Muscle of leg (tissue), 11 donors: Measurements from ENCODE around the gene TRAF3. TPM values are rescaled to one million over a fixed set of nuclear protein-coding genes. Genes with fewer than 3 reads are reported as not detected.

Experiments used
- DNase-seq: peaks from one replicate; pipeline ENCODE4 v3.0.0; 2013
- H3K27ac ChIP-seq: one replicate; pipeline ENCODE4 v1.5.1; 2013; ENCODE audit warnings: mild to moderate bottlenecking, low read length, control low read depth
- H3K27me3 ChIP-seq: one replicate; pipeline ENCODE4 v1.6.1; 2013; ENCODE audit warnings: low read length; ENCODE audit not compliant: control insufficient read depth, insufficient read depth
- H3K36me3 ChIP-seq: one replicate; pipeline ENCODE4 v1.6.1; 2013; ENCODE audit warnings: low read length; ENCODE audit not compliant: control insufficient read depth, insufficient read depth
- H3K4me1 ChIP-seq: one replicate; pipeline ENCODE4 v1.6.1; 2013; ENCODE audit warnings: low read length; ENCODE audit not compliant: control insufficient read depth, insufficient read depth
- H3K4me3 ChIP-seq: one replicate; pipeline ENCODE4 v1.5.1; 2013; ENCODE audit warnings: low read length, control low read depth
- H3K9me3 ChIP-seq: replicated peaks from 2 replicates; pipeline ENCODE4 v1.6.1; 2013; ENCODE audit warnings: low read depth, low read length; ENCODE audit not compliant: control insufficient read depth
- WGBS: methylation state at CpG from one replicate; pipeline ENCODE4 v1.1.5; 2013; ENCODE audit warnings: missing lambda C conversion rate; ENCODE audit not compliant: insufficient coverage; 5-methylcytosine and 5-hydroxymethylcytosine counted together
- polyA plus RNA-seq, 8 donors: library from polyadenylated mRNA; unstranded; fragments of 120-200 nt; gene quantifications; one replicate each; pipeline versions ENCODE4 v1.2.1 to v1.2.3, GENCODE V29; 2013; ENCODE audit warnings: inconsistent platforms in 1 of 8, low replicate concordance in 1 of 8; ENCODE audit not compliant: insufficient read length in 8 of 8, insufficient read depth in 1 of 8
- total RNA-seq: library from RNA; stranded (reverse); fragments of 120-200 nt; gene quantifications from one replicate; pipeline ENCODE4 v1.2.4, GENCODE V29; 2013

Gene TRAF3
- total and polyA plus RNA-seq, 9 donors, result 9.4 to 19.7 (median 13.8) TPM

GRCh38 chr14:102777711-102778337 lies 575 bp downstream of the TRAF3 start:
- under 1% methylated on average over 95 of the region's 98 CpGs for WGBS
- H3K36me3 ChIP-seq, result no peaks in the 10 kb centered on the region
- DNase-seq, result peak; percentile 42

GRCh38 chr14:102778338-102779083 lies 1.3 kb downstream of the TRAF3 start:
- peaks cover 14% of the 10 kb centered on the region for H3K4me1 ChIP-seq

More at GRCh38 chr14:102777711-102778337, 575 bp downstream of the TRAF3 start:
- peaks cover 14% of the 10 kb centered on the region for H3K4me1 ChIP-seq
- peak overlapping the region; percentile 11 for H3K27ac ChIP-seq
- H3K4me3 ChIP-seq, result peak overlapping the region; percentile 43
- H3K27me3 ChIP-seq, result no peaks in the 10 kb centered on the region
- no peaks in the 10 kb centered on the region for H3K9me3 ChIP-seq

GRCh38 chr14:102779084-102779462 lies 1.8 kb downstream of the TRAF3 start:
- H3K4me1 ChIP-seq, result peaks cover 14% of the 10 kb centered on the region
- no peak overlapping the region for H3K4me3 ChIP-seq
- H3K27ac ChIP-seq, result no peak overlapping the region
- 23% methylated on average over 3 of the region's 4 CpGs for WGBS
- no peaks in the 10 kb centered on the region for H3K9me3 ChIP-seq
- no peaks in the 10 kb centered on the region for H3K36me3 ChIP-seq
- peak; percentile 78 for DNase-seq
- no peaks in the 10 kb centered on the region for H3K27me3 ChIP-seq

More at GRCh38 chr14:102778338-102779083, 1.3 kb downstream of the TRAF3 start:
- Histone ChIP-seq H3K36me3 (no peaks in the 10 kb centered on the region), H3K9me3 (no peaks in the 10 kb centered on the region), H3K27me3 (no peaks in the 10 kb centered on the region), H3K27ac (peak overlapping the region; percentile 11), H3K4me3 (peak overlapping the region; percentile 43)
- 11% methylated on average over 19 of the region's 29 CpGs for WGBS
- peak; percentile 67 for DNase-seq

- peaks cover 12% of the 10 kb centered on the region for H3K4me1 ChIP-seq
- peak; percentile 64 for DNase-seq
Measured at GRCh38 chr14:102779574-102780315, 2.5 kb downstream of the TRAF3 start.

GRCh38 chr14:102781063-102781462 lies 3.8 kb downstream of the TRAF3 start:
- Histone ChIP-seq H3K4me3 (no peak overlapping the region), H3K27ac (no peak overlapping the region), H3K9me3 (no peaks in the 10 kb centered on the region), H3K4me1 (peaks cover 11% of the 10 kb centered on the region), H3K36me3 (no peaks in the 10 kb centered on the region), H3K27me3 (no peaks in the 10 kb centered on the region)
- 100% methylated on average over 1 of the region's 4 CpGs for WGBS
- no peak for DNase-seq

More at GRCh38 chr14:102779574-102780315, 2.5 kb downstream of the TRAF3 start:
- no peaks in the 10 kb centered on the region for H3K27me3 ChIP-seq
- no peaks in the 10 kb centered on the region for H3K36me3 ChIP-seq
- H3K27ac ChIP-seq, result no peak overlapping the region
- H3K4me3 ChIP-seq, result no peak overlapping the region
- 40% methylated on average over 7 of the region's 13 CpGs for WGBS
- no peaks in the 10 kb centered on the region for H3K9me3 ChIP-seq

- no peak for DNase-seq
- Histone ChIP-seq H3K27me3 (no peaks in the 10 kb centered on the region), H3K36me3 (no peaks in the 10 kb centered on the region), H3K9me3 (no peaks in the 10 kb centered on the region), H3K4me3 (no peak overlapping the region), H3K4me1 (peaks cover 11% of the 10 kb centered on the region), H3K27ac (no peak overlapping the region)
- WGBS, result 88% methylated on average over 2 of the region's 7 CpGs
Measured at GRCh38 chr14:102782974-102783373, 5.7 kb downstream of the TRAF3 start.

- Histone ChIP-seq H3K27me3 (no peaks in the 10 kb centered on the region), H3K4me3 (no peak overlapping the region), H3K27ac (peak overlapping the region; percentile 0), H3K36me3 (no peaks in the 10 kb centered on the region), H3K4me1 (no peaks in the 10 kb centered on the region), H3K9me3 (no peaks in the 10 kb centered on the region)
- 69% methylated on average over 5 of the region's 7 CpGs for WGBS
- peak; percentile 83 for DNase-seq
Measured at GRCh38 chr14:102784892-102785594, 7.8 kb downstream of the TRAF3 start.

GRCh38 chr14:102785595-102785963 lies 8.3 kb downstream of the TRAF3 start:
- WGBS, result 42% methylated on average over 2 of the region's 3 CpGs
- no peaks in the 10 kb centered on the region for H3K36me3 ChIP-seq

GRCh38 chr14:102786768-102787167 lies 9.5 kb downstream of the TRAF3 start:
- H3K9me3 ChIP-seq, result peaks cover 2% of the 10 kb centered on the region
- no peak for DNase-seq
- H3K4me3 ChIP-seq, result no peak overlapping the region
- H3K4me1 ChIP-seq, result no peaks in the 10 kb centered on the region
- no peaks in the 10 kb centered on the region for H3K36me3 ChIP-seq
- WGBS, result 100% methylated on average over 1 of the region's 4 CpGs
- H3K27ac ChIP-seq, result no peak overlapping the region
- H3K27me3 ChIP-seq, result no peaks in the 10 kb centered on the region

More at GRCh38 chr14:102785595-102785963, 8.3 kb downstream of the TRAF3 start:
- H3K27ac ChIP-seq, result no peak overlapping the region
- H3K27me3 ChIP-seq, result no peaks in the 10 kb centered on the region
- no peak overlapping the region for H3K4me3 ChIP-seq
- H3K9me3 ChIP-seq, result no peaks in the 10 kb centered on the region
- peak; percentile 17 for DNase-seq
- no peaks in the 10 kb centered on the region for H3K4me1 ChIP-seq
